ENCODE results near the gene DCDC2C. TPM values are rescaled to one million over a fixed set of nuclear protein-coding genes. Genes with fewer than 3 reads are reported as not detected.
"Not testable (repeated sequence)": the region's sequence is repeated elsewhere in the genome, so short reads cannot be mapped to it uniquely, and the experiment has no call there.

The DCDC2C gene, protein sequence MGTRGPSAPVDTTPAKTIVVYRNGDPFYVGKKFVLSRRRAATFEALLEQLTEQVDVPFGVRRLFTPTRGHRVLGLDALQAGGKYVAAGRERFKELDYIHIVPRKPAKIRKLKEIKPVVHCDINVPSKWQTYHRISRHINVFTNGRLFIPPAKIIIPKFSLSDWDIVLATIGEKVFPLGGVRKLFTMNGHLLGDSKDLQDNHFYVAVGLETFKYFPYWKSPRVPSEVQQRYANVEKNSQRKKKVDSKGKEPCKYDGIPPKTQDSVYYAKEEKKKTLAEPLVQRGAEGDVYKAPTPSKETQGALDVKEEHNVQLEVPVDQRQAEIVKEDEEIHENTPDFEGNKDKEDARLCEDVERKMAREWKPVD
- total RNA-seq (2014; rRNA removed; shearing (Covaris generic)), result not detected in 2 replicates
- not detected in 2 replicates for polyA plus RNA-seq (2014; cell fraction: nucleus; rRNA removed)

- DNase-seq (ENCODE audit: extremely low read depth, low read depth), result no peak
These were observed at the start of gene DCDC2C for GRCh38 chr2:3703236-3703756. DCDC2C (plus strand) TSS chr2:3703575; CDS start chr2:3703752, 177 bp downstream.

- DNase-seq (ENCODE audit: extremely low read depth, low read depth), result no peak
These were observed 49.4 kb upstream of the DCDC2C start for GRCh38 chr2:3654011-3654410.

DNA sequence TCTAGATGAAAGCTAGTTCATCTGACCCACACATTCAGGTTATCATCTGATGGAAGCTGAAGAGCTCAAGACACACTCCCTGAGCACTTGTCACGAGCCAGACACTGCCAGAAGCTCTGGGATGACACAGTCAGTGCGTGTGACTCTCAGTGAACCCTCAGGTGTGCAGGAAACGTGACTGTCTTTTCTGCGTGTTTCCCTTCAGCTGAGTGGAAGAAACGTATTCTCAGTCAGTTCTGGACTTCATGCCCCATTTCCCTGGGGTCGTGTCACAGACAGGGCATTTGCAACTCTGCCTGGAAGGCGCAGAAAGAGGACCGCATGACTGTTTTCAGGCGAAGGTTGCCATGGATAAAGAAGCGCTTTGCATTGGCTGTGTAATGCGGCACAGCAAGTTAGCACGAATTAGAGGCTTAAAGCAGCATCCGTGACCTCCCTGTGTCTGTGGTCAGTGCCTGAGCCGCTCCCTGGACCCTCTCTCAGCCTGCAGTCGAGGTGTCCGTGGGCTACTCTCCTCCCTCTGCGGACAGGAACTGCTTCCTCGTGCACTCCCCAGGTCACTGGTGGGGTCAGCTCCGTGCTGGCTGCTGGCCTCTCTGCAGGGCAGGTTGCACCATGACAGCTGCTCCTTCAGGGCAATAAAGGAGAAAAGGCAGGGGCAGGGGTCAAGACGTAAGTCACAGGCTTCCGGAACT, 48.7 kb upstream of the DCDC2C start:
- no peak for DNase-seq (ENCODE audit: extremely low read depth, low read depth)

DNA sequence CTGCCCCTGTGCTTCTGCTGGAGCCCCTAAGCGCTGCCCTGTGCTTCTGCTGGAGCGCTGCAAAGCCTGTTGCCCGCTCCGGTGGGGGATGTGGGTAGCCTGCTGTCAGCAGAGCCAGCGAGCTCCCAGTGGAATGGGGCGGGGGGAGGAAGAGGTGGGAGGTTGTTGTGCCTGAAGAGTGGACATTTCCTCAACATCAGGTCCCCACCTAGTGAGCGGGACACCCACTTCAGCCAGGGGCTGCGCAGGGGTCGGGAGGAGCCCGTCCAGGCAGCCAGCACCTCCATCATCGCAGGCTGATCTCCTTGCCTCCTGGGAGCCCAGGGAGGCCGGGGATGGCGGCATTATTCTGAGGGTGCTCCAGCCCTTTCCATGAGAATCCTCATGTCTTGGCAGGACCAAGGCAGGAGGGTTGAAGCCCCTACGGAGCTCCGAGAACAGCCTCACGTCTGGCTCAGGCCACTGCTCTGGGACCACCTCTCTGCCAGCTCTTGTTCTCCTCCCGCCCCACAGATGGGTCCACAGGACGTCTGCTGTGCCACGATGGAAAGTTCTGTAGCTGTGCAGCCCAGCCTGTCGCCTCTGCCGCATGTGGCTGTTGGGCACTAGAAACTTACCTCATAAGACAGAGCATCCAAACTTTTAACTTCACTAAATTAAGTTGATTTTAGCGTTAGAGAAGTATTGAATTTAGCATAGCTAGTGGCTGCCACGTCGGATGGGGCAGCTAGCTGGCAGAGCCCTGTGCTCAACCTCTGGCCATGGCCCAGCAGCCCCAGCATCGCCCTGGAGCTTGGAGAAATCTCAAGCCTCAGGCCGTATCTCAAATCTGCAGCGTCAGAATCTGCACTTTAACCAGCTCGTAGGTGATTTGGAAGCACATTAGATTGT, 47.3 kb upstream of the DCDC2C start:
- DNase-seq (ENCODE audit: extremely low read depth, low read depth), result no peak

DNA sequence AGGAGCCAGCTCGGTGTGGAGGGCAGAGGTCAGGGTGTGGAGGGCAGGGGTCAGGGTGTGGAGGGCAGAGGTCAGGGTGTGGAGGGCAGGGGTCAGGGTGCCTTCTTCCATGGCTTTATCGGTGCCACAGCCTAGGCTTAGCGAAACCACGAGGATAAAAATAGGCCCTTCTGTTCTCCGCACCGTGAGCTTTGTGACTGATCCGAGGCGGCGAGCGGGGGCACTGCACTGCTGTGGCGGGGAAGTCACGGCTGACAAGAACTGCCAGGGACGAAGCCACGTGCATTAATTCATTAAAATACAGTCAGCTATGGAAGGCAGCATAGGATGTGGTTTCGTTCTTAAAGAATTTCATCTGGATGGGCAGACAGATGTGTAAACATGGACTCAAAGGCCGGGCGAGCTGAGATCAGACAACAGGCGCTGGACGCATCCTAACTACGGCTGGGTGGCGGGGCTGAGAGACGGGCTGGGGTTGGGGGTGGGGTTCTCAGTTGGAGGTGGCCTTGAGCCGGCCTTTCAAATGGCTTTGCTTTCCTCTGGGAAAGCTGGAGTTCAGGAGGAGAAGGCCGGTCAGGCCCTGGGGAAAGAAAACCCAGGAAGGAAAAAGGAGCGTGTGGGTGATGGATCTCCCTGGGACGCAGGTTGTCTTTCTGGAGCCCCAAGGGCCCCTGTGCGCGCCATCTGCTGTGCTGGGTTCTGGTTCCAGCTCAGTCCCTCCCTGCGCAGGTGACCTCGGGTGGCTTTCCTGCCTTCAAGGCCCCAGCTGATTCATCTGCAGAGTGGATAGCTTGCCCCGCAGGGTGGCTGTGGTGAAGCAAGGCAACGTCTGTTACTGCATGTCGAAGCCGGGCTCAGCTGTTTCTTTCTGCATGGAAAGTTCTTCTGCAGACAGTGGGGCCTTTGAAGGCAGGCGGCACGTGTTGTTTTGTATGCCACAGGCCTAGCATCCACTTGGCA, 46.3 kb upstream of the DCDC2C start:
- no peak for DNase-seq (ENCODE audit: extremely low read depth, low read depth)

GRCh38 chr2:3657881-3658280, 45.5 kb upstream of the DCDC2C start, which contains the start of gene ALLC:
ALLC (plus strand) TSS chr2:3658200; CDS start chr2:3671158, 12,958 bp downstream.
- DNase-seq (ENCODE audit: extremely low read depth, low read depth), result no peak

GRCh38 chr2:3659447-3660432, 43.6 kb upstream of the DCDC2C start:
- DNase-seq (ENCODE audit: extremely low read depth, low read depth), result no peak

DNA sequence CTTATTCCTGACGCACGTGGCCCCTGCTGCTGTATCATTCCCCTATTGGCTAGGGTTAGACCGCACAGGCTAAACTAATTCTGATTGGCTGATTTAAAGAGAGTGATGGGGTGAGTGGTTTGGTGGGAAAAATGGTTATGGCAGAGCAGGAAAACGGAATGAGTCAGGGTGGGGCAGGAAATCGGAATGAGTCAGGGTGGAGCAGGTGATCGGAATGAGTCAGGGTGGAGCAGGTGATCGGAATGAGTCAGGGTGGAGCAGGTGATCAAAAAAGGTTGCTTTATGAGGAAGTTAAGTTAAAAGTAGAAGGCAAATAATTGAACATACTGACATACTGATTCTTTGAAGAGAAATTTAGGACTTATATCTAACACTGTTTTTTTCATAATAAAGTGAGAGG, 42.7 kb upstream of the DCDC2C start:
- DNase-seq (ENCODE audit: extremely low read depth, low read depth), result not testable (repeated sequence)

DNA sequence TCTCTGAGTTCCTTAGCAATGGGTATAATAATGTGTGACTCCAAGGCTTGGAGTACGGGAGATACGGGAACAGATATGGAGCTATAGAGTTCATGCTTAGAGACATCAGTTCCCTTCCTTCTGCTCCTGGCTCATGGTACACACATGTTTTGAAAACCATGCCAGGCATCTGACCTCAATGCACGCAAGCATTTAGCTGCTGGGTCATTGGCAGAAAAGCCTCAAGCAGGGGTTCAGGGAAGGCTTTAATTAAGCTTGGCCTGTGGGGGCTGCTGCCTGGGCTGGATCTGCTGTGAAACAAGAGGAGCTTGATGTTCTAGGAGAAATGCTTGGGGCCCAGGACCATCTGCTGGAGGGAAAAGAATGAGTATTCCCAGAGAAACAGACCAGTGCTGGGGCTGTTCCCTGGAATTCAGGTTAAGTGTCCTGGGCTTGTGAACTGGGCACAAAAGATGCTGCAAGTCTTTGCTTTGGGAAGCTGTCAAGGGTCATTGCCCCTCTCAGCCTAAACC, 42.2 kb upstream of the DCDC2C start:
- DNase-seq (ENCODE audit: extremely low read depth, low read depth), result no peak

DNA sequence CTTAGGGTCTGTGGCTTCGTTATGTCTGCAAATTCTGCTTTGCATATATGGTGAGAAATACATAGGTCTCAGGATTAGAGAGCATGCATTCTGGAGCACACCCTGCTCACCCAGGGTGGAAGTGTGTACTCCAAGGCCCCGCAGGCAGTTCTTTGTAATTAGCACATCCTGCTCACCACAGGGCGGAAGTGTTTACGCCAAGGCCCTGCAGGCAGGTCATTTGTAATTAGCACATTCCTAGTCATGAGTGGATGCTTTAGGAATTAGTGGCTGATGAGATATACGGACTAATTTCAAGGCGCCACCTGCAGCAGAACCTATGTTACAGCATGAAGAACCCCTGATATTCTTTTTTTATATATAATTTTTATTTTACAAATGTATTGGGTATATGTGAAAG, 41.1 kb upstream of the DCDC2C start:
- no peak for DNase-seq (ENCODE audit: extremely low read depth, low read depth)

GRCh38 chr2:3664118-3664517, 39.3 kb upstream of the DCDC2C start:
- no peak for DNase-seq (ENCODE audit: extremely low read depth, low read depth)

DNA sequence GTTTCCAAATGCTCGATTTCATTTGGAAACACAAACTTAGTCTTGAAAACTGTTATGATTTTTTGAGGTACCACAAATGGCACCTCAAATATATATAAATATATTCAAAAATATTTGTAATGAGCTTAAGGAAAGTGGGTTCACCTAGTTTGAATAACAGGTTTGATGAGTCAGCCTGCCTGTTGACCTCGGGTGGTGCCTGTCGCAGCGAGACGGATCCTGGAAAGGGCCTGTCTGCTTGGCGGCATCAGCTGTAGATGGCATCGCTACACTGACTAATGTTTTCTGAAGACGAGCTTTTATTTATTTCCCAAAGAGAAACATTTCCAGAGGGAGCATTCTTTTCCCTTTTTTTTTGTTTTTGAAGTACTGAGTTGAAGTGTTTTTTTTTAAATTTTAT, 38.5 kb upstream of the DCDC2C start:
- DNase-seq (ENCODE audit: extremely low read depth, low read depth), result no peak

DNA sequence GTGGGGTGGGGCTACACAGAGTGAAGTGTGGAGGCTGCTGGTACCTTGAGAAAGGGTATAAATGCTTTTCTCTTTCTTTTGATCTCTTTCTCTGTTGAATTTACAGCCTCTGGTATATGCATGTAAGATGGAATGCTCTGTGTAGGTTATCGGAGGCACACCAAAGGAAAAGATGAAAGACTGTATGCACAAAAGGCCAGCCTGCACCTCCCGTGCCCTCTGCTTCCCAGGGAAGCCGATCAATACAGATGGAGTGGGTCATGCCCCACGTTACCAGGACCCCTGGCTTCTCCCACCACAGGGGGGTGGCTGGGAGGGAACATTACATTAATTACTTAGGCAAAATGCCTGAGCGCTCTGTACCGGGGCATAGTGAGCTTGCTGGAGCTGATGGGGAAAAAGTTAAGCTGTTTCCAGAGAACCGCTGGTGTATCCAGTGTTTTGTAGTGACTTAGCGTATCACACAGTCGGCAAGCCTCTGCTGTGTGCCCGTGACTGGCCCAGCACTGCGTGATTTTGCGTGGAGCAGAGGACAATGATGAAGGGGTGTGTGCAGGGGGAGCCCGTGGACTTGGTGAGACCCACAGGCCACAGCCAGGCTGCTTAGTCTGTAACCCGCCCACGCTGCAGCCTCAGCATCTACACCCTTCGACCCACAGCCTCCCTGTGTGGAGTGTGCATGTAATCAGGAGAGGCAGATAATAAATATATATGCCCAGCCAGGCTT, 37.3 kb upstream of the DCDC2C start:
- no peak for DNase-seq (ENCODE audit: extremely low read depth, low read depth)

- DNase-seq (ENCODE audit: extremely low read depth, low read depth), result no peak
These were observed 36.8 kb upstream of the DCDC2C start for GRCh38 chr2:3666613-3666975.

- DNase-seq (ENCODE audit: extremely low read depth, low read depth), result no peak
These were observed 36.2 kb upstream of the DCDC2C start for GRCh38 chr2:3667151-3667631.

- no peak for DNase-seq (ENCODE audit: extremely low read depth, low read depth)
These were observed 33.7 kb upstream of the DCDC2C start for GRCh38 chr2:3669656-3670055.

GRCh38 chr2:3670376-3670775, 33.0 kb upstream of the DCDC2C start:
- DNase-seq (ENCODE audit: extremely low read depth, low read depth), result no peak

Measured in NCI-H460 (cell line).